ENCODE data around the gene RBM26. TPM values are rescaled to one million over a fixed set of nuclear protein-coding genes. Genes with fewer than 3 reads are reported as not detected.

RBM26 gene, protein sequence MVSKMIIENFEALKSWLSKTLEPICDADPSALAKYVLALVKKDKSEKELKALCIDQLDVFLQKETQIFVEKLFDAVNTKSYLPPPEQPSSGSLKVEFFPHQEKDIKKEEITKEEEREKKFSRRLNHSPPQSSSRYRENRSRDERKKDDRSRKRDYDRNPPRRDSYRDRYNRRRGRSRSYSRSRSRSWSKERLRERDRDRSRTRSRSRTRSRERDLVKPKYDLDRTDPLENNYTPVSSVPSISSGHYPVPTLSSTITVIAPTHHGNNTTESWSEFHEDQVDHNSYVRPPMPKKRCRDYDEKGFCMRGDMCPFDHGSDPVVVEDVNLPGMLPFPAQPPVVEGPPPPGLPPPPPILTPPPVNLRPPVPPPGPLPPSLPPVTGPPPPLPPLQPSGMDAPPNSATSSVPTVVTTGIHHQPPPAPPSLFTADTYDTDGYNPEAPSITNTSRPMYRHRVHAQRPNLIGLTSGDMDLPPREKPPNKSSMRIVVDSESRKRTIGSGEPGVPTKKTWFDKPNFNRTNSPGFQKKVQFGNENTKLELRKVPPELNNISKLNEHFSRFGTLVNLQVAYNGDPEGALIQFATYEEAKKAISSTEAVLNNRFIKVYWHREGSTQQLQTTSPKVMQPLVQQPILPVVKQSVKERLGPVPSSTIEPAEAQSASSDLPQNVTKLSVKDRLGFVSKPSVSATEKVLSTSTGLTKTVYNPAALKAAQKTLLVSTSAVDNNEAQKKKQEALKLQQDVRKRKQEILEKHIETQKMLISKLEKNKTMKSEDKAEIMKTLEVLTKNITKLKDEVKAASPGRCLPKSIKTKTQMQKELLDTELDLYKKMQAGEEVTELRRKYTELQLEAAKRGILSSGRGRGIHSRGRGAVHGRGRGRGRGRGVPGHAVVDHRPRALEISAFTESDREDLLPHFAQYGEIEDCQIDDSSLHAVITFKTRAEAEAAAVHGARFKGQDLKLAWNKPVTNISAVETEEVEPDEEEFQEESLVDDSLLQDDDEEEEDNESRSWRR
- 10 to 100 TPM; 29.0 to 45.9 TPM for total RNA-seq

GRCh38 chr13:79405831-79406596 lies at the start of gene RBM26:
Gene RBM26, minus strand, starts transcription at chr13:79406255. Its CDS starts 481 bp downstream, at chr13:79405774.
- peak; percentile 88 for DNase-seq (ENCODE audit: low spot score)
- intact Hi-C loops (cut with DNase I) = no loop called here
- Histone ChIP-seq H3K27ac (peak within 1 kb of the TSS; percentile 94 to 96), H3K4me1 (replicated peaks) (no peaks in the 10 kb centered on the region), H3K36me3 (no peaks in the 10 kb centered on the region), H3K27me3 (replicated peaks; ENCODE audit: insufficient read depth) (no peaks in the 10 kb centered on the region), H3K9me3 (no peaks in the 10 kb centered on the region), H3K4me3 (peak within 1 kb of the TSS; percentile 76 to 94)
- WGBS = under 1% methylated on average over 65 of the region's 72 CpGs
- TF ChIP-seq POLR2A (IDR thresholded peaks at IDR 0.05) (peak; percentile 24), POLR2AphosphoS5 (IDR thresholded peaks at IDR 0.05) (peak; percentile 79)
- TF ChIP-seq, protein P1, sequence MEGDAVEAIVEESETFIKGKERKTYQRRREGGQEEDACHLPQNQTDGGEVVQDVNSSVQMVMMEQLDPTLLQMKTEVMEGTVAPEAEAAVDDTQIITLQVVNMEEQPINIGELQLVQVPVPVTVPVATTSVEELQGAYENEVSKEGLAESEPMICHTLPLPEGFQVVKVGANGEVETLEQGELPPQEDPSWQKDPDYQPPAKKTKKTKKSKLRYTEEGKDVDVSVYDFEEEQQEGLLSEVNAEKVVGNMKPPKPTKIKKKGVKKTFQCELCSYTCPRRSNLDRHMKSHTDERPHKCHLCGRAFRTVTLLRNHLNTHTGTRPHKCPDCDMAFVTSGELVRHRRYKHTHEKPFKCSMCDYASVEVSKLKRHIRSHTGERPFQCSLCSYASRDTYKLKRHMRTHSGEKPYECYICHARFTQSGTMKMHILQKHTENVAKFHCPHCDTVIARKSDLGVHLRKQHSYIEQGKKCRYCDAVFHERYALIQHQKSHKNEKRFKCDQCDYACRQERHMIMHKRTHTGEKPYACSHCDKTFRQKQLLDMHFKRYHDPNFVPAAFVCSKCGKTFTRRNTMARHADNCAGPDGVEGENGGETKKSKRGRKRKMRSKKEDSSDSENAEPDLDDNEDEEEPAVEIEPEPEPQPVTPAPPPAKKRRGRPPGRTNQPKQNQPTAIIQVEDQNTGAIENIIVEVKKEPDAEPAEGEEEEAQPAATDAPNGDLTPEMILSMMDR (IDR thresholded peaks at IDR 0.05) = peak in 1 of 4 experiments; percentile 33

DNA sequence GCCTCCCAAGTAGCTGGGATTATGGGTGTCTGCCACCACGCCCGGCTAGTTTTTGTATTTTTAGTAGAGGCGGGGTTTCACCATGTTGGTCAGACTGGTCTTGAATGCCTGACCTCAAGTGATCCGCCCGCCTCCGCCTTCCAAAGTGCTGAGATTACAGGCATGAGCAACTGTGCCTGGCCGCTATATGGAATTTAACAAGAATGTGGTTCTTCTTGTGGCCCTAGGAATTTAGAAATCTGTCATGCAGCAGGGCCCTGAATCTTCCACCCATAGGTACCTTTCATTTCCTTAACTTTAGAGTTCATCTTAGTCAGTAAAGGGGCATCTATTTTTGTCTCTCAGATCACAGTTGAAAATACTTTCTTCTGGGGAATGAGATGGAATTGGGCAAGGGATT lies 49.3 kb upstream of the RBM26 start:
- Histone ChIP-seq H3K27me3 (replicated peaks; ENCODE audit: insufficient read depth) (no peaks in the 10 kb centered on the region), H3K27ac (no peak overlapping the region), H3K4me3 (no peak overlapping the region), H3K36me3 (no peaks in the 10 kb centered on the region), H3K9me3 (no peaks in the 10 kb centered on the region), H3K4me1 (replicated peaks) (no peaks in the 10 kb centered on the region)
- DNase-seq (ENCODE audit: low spot score) = no peak
- WGBS = 94% methylated on average over 7 of the region's 7 CpGs
- TF ChIP-seq, protein P1 (IDR thresholded peaks at IDR 0.05) = no peak
- TF ChIP-seq POLR2A (IDR thresholded peaks at IDR 0.05) (no peak), POLR2AphosphoS5 (IDR thresholded peaks at IDR 0.05) (no peak)
- intact Hi-C loops (cut with DNase I) = no loop called here

DNA sequence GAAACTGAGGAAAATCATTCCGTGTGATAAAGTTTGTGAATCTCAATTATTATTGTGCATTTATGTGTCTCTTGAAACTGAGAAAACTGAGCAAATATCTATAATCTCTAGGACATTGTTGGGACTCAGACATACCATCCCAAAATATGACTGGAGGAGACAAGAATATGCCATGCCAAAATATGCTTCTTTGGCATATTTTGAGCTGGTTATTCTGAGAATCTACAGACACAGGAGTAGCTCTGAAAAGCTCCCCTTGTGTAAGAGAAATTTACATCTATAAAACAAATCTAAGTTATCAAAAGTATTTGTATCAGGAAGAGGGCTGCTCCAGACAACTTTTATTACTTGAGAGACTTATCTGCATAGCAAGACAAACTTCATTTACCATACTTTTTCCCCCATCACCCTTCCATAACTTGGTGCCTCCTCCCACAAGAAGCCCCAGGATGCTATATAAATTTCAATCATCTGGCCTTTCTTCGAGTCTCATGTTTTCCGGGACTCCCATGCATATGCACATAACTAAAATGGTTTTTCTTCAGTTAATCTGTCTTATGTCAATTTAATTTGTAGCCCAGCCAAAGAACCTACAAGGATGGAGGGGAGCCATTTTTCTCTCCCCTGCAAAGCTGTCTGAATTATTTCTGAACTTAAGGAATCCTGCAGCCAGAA lies 46.3 kb upstream of the RBM26 start:
- Histone ChIP-seq H3K27me3 (replicated peaks; ENCODE audit: insufficient read depth) (no peaks in the 10 kb centered on the region), H3K27ac (no peak overlapping the region), H3K4me3 (no peak overlapping the region), H3K4me1 (replicated peaks) (no peaks in the 10 kb centered on the region), H3K9me3 (no peaks in the 10 kb centered on the region), H3K36me3 (no peaks in the 10 kb centered on the region)
- no peak for DNase-seq (ENCODE audit: low spot score)
- TF ChIP-seq POLR2AphosphoS5 (IDR thresholded peaks at IDR 0.05) = no peak
- intact Hi-C loops (cut with DNase I) = no loop called here
- 65% methylated on average over 3 of the region's 3 CpGs for WGBS

GRCh38 chr13:79451500-79451962 lies 45.5 kb upstream of the RBM26 start:
- 46% methylated on average over 3 of the region's 3 CpGs for WGBS
- H3K27ac ChIP-seq = no peak overlapping the region

More at GRCh38 chr13:79451500-79451962, 45.5 kb upstream of the RBM26 start:
- Histone ChIP-seq H3K36me3 (no peaks in the 10 kb centered on the region), H3K9me3 (no peaks in the 10 kb centered on the region), H3K4me3 (no peak overlapping the region), H3K4me1 (replicated peaks) (no peaks in the 10 kb centered on the region), H3K27me3 (replicated peaks; ENCODE audit: insufficient read depth) (no peaks in the 10 kb centered on the region)
- no peak for DNase-seq (ENCODE audit: low spot score)
- intact Hi-C loops (cut with DNase I) = no loop called here
- TF ChIP-seq POLR2AphosphoS5 (IDR thresholded peaks at IDR 0.05) = no peak
- TF ChIP-seq, protein P1 (IDR thresholded peaks at IDR 0.05) = no peak
- TF ChIP-seq POLR2A (IDR thresholded peaks at IDR 0.05) = no peak

Data from prostate gland (tissue), 2 donors.